ENCODE data around the gene RFFL. TPM values are rescaled to one million over a fixed set of nuclear protein-coding genes. Genes with fewer than 3 reads are reported as not detected.
A peak's percentile ranks its signal among the peaks of the same experiment; 100 is the strongest.

Gene RFFL
- total RNA-seq, 1 donor from 2014 or later = 8.5 TPM

GRCh38 chr17:34990921-34991365 lies 72.6 kb downstream of the RFFL start:
- ATAC-seq = peak; percentile 81
- intact Hi-C loops (cut with micrococcal nuclease) = loop anchor here (10.0 kb wide), 1 partner anchor 104 kb away; no protein-coding TSS in a partner anchor
- no peak for DNase-seq

GRCh38 chr17:34989473-34989872 lies 74.0 kb downstream of the RFFL start:
- ATAC-seq (no peak), DNase-seq (no peak)
- intact Hi-C loops (cut with micrococcal nuclease) = no loop called here

- no peak for ATAC-seq
- intact Hi-C loops (cut with micrococcal nuclease) = no loop called here
- DNase-seq = no peak
Observed at GRCh38 chr17:34988644-34989043, 74.9 kb downstream of the RFFL start.

GRCh38 chr17:34987232-34987631 lies 76.3 kb downstream of the RFFL start:
- ATAC-seq = no peak
- intact Hi-C loops (cut with micrococcal nuclease) = no loop called here
- DNase-seq = no peak

- ATAC-seq (no peak), DNase-seq (no peak)
- intact Hi-C loops (cut with micrococcal nuclease) = no loop called here
Observed at GRCh38 chr17:34981538-34982241, 81.8 kb downstream of the RFFL start.

GRCh38 chr17:34980681-34981537 lies 82.6 kb downstream of the RFFL start:
- ATAC-seq (peak; percentile 97), DNase-seq (peak; percentile 89)
- intact Hi-C loops (cut with micrococcal nuclease) = no loop called here

GRCh38 chr17:34980353-34980680 lies 83.2 kb downstream of the RFFL start, which contains the start of gene LIG3:
Gene LIG3, plus strand, starts transcription at chr17:34980512. Its CDS starts 2,494 bp downstream, at chr17:34983006.
- DNase-seq (peak; percentile 96), ATAC-seq (peak; percentile 94)
- intact Hi-C loops (cut with micrococcal nuclease) = no loop called here

- no peak for DNase-seq
- intact Hi-C loops (cut with micrococcal nuclease) = no loop called here
- ATAC-seq = no peak
Observed at GRCh38 chr17:34979650-34980352, 83.7 kb downstream of the RFFL start.

- DNase-seq = no peak
Observed at GRCh38 chr17:34979153-34979552, 84.4 kb downstream of the RFFL start.

GRCh38 chr17:34974794-34975785 lies 88.4 kb downstream of the RFFL start:
- no peak for DNase-seq
- ATAC-seq = no peak
- intact Hi-C loops (cut with micrococcal nuclease) = no loop called here

More at GRCh38 chr17:34979153-34979552, 84.4 kb downstream of the RFFL start:
- no peak for ATAC-seq
- intact Hi-C loops (cut with micrococcal nuclease) = no loop called here

- ATAC-seq = no peak
- no peak for DNase-seq
- intact Hi-C loops (cut with micrococcal nuclease) = no loop called here
Observed at GRCh38 chr17:34974179-34974578, 89.3 kb downstream of the RFFL start.

GRCh38 chr17:34961093-34961911 lies 102.2 kb downstream of the RFFL start, which contains the start of the genes CCT6B and ZNF830:
Gene CCT6B, minus strand, starts transcription at chr17:34961460. Its CDS starts 67 bp downstream, at chr17:34961393.
Gene ZNF830, plus strand, starts transcription at chr17:34961540. Its CDS starts 27 bp downstream, at chr17:34961567.
- intact Hi-C loops (cut with micrococcal nuclease) = no loop called here
- peak; percentile 99 for ATAC-seq

GRCh38 chr17:34958438-34958837 lies 105.1 kb downstream of the RFFL start:
- ATAC-seq = no peak
- intact Hi-C loops (cut with micrococcal nuclease) = no loop called here
- DNase-seq = no peak

More at GRCh38 chr17:34961093-34961911, 102.2 kb downstream of the RFFL start, which contains the start of the genes CCT6B and ZNF830:
- peak; percentile 93 for DNase-seq

Measured in left ventricle myocardium superior (tissue), 1 donor.